Left renal cortex interstitium (tissue), 4 donors: ENCODE measurements around the gene HMGN3. TPM values are rescaled to one million over a fixed set of nuclear protein-coding genes. Genes with fewer than 3 reads are reported as not detected.
"Not testable (repeated sequence)": the region's sequence is repeated elsewhere in the genome, so short reads cannot be mapped to it uniquely, and the experiment has no call there.

ENCODE experiments used
- DNase-seq, 4 donors: peaks; one replicate each; pipeline ENCODE4 v3.0.0-alpha.2; 2013; ENCODE audit warnings: low read depth in 4 of 4, low spot score in 2 of 4, missing footprints in 1 of 4
- polyA plus RNA-seq, 4 donors: library from polyadenylated mRNA; unstranded; fragments of 120-200 nt; gene quantifications; one replicate each; pipeline ENCODE4 v1.2.1, GENCODE V29; 2013; ENCODE audit not compliant: insufficient read length in 4 of 4

The HMGN3 gene
- polyA plus RNA-seq = 100 to 1,000 TPM; 281 to 380 (median 315) TPM

GRCh38 chr6:79234150-79235022 is at the start of gene HMGN3:
Gene HMGN3 (minus strand): TSS chr6:79234682.
- peak; percentile 82 to 92 (median 86) for DNase-seq

DNA sequence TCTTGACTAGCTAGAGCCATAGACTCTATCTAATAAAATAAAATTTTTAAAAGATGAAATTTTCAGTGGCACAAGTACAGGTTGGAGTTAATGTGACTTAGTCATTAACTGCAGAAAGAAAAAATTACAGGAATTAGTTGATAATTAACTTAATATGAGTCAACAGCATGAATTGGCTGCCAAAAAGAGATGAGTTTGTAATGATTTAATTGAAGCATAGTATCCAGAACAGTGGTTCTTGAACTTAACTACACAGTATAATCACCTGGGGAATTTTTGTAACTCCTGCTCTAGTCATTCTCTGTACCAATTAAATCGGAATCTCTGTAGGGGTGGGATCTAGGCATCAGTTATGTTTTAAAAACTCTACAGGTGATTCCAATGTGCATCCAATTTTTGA is 46.3 kb upstream of the HMGN3 start:
- no peak for DNase-seq

DNA sequence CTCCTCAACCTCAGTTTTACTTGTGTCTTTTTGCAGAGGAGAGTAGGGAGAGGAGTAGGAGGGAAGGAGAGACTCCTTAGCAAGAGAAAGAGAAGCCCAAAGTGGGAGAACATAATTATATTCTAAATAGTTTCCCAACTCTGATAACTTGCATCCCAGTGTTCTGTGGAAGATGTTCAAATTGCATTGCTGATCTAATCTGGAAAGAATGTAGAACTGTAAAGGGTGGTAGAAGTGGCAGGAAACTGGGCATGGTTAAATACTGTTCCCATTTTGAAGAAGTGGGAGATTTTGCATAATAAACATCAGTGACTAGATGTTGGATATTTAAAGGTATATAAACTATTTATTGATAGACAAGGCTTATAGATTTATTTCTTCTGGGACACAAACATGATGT is 42.6 kb upstream of the HMGN3 start:
- no peak for DNase-seq

DNA sequence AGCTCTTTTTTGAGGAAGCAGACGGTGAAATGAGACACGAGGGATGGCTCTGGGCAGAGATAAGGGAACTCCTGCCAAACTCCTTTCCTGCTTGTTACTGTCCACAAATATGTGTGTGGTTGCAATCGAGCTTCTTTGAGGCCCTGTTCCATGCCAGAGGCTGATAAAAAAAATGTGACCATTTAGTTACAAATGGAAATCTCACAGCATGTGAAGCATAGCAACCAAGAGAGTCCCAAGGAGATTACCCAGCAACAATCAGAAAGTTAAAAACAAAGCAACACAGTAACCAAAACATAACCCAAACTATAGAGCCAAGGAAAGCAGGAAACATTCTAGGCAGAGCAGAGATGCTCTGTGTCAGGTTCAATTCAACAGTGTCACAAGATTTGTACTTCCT is 35.4 kb upstream of the HMGN3 start:
- no peak for DNase-seq

DNA sequence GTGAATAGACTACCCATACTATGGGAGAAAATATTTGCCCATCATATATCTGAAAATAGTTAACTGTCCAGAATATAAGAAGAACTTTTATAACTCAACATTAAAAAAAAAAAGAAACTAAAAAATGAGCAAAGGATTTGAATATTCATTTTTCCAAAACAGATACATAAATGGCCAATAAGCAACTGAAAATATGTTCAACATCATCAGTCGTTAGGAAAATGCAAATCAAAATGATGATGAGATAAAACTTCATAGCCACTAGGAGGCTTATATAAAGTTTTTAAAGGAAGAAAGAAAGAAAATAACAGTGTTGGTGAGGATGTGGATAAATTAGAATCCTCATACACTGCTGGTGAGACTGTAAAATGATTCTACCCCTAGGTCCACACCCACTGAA is 32.6 kb upstream of the HMGN3 start:
- no peak for DNase-seq

DNA sequence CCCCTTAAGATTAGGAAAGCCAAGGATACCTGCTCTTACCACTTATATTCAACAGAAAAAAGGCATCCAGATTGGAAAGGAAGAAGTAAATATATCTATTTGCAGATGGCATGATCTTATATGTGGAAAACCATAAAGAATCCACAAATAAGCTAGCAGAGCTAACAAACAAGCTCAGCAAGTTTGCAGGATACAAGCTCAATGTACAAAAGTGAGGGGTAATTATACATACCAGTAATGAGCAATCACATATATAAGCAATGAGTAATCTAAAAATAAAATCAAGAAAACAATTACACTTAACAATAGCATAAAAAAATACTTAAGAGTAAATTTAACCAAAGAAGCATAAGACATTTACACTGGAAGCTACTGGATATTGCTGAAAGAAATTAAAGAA is 31.6 kb upstream of the HMGN3 start:
- DNase-seq = no peak

- no peak for DNase-seq
Measured at GRCh38 chr6:79263359-79263758, 28.9 kb upstream of the HMGN3 start.

- DNase-seq = no peak
Measured at GRCh38 chr6:79261666-79262065, 27.2 kb upstream of the HMGN3 start.

GRCh38 chr6:79260772-79261171 is 26.3 kb upstream of the HMGN3 start:
- no peak for DNase-seq

DNA sequence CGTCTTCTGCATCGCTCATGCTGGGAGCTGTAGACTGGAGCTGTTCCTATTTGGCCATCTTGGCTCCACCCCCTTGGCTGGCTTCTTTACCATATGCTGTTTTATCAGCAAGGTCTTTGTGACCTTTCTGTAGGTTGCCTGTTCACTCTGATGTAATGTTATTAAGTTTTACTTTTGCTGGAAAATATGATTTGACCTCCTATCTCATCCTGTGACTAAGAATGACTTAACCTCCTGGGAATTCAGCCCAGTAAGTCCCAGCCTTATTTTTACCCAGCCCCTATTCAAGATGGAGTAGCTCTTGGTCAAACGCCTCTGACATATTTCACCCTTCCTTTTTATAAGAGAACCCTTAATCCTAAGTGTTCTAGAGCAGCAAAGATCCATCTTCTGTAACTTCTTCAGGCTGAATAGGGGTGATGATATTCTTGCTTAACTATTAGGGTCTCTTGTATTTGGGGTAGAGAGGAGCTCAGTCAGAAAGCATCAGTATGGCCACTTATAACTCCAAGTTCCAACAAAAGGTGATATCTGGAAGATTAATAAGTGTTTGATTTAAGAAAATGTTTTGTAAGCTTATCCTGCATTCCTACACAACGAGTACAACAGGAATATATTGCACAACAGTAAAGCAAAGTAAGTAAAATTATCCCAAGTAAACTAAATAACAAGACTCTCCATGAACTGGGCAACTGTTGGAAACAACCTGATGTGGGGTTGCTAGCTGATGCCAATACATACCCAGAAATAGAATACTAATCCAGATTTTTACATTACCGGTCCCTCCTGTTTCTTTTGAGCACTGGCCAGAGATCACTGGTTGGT is 23.1 kb upstream of the HMGN3 start:
- DNase-seq = no peak

- not testable (repeated sequence) for DNase-seq
Measured at GRCh38 chr6:79256770-79257169, 22.3 kb upstream of the HMGN3 start.

GRCh38 chr6:79255086-79255485 is 20.6 kb upstream of the HMGN3 start:
- DNase-seq = not testable (repeated sequence)

DNA sequence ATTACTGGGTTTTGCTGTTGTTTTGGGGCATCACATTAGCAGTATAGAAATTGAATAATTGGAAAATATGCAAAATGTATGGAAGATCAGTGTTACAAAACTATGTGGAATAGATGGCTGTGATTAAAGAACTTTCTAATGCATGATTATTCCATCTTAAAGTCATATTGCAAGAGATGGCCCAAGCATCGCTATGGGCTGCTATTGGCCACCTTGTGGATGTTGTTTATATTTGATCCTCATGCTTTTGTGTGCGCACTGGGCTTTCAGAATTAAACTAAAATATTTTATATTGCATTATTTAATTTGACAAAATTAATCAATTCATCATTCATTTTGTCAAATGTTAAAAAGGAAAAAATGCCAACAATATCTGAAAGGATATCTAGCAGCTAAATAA is 16.1 kb upstream of the HMGN3 start:
- no peak for DNase-seq

GRCh38 chr6:79250107-79250514 is 15.6 kb upstream of the HMGN3 start:
- DNase-seq = no peak

GRCh38 chr6:79249136-79249535 is 14.7 kb upstream of the HMGN3 start:
- DNase-seq = no peak

- no peak for DNase-seq
Measured at GRCh38 chr6:79246891-79247290, 12.4 kb upstream of the HMGN3 start.

DNA sequence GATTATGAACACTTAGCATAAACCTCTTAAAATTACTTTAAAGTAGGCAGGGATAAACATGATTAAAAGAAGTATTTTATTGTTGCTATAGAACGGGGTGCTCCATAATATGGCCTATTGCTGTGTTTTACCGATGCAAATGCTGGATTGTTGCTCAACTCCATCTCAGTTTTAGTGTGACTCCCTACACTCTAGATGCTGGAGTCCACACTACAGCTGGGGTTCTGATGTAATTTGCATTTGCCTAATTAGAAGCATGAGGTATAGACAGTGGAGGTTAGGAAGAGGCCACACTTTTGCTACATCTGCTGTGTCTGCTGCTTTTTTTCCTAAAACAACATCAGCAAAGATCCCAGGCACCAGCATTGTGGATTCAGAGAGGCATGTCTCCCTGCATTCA is 6.7 kb upstream of the HMGN3 start:
- DNase-seq = no peak

DNA sequence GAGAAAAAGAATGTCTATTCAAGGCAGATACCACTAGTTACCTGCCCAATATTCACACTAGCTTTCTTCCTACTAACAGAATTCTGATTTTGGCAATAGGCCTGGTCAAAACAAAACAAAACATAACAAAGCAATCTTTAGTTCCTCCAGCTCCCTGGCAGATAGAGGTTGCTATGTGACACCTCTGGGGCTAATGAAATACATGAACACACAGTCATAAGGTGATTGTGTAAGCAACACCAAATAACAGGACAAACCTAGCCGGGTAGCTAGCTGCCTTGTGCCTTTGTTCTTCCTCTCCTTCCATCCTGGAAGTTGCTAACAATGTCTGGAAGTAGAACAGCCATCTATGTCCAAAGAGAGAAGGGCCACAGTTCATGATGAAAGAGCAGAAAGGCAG is 6.0 kb upstream of the HMGN3 start:
- no peak for DNase-seq

GRCh38 chr6:79239536-79240168 is 5.2 kb upstream of the HMGN3 start:
- DNase-seq = no peak

DNA sequence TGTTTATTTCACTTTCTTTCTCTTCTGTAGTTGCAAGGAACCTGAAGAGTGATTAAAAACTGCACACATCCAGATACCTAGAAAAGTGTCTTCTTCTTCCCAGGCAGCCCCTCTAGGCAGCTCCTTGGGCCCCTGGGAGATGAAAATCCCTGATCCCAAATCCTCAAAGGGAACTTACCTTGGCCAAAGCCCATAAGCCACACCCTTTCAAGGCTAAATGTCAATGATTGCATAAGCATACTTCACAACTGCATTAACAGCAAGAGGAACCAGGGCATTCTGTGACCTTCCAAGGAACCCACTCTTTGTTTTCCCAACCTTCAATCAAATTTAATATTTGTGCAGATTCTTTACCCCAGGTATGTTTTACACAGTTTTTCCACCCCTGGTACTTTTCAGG is 4.4 kb upstream of the HMGN3 start:
- DNase-seq = no peak

DNA sequence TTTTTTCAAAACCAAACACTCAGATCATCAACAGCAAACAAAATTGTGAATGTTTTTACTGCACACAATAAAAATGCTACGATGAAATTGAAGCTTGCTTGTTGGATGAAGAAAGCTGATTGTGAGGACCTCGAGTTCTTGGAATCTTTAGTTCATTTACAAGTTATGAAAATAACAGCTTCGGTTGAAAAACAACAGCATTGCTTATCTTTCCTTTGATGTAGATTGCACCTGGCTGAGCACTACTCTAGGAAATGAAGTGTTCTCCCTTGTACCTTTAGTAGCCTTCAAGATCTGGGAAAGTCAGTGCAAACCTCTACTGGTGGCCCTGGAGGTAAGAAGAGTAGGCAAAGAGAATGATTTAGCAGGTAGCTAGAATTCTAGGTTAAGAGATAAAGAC is 2.2 kb upstream of the HMGN3 start:
- DNase-seq = no peak
